ENCODE measurements around the gene TTC39C.
"Not testable (repeated sequence)": the region's sequence is repeated elsewhere in the genome, so short reads cannot be mapped to it uniquely, and the experiment has no call there.

Gene TTC39C

DNA sequence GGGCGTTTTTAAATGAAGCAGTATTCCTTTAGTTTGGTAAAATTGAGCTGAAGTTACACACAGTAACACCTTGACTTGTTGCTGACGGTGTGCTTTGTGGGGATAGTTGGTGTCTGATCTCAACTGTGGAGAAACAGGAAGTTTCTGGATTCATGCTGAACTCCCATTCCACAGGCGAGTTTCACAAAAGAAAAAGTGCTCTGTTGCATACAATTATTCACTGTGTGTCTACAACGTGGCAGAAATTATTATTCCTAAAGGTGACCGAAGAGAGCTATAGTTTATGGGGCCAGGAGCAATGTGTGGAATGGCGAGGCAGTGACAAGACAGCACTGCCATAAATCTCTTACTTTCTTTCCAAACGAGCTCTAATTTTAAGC, 123.8 kb downstream of the TTC39C start:
- 0 out of 2 replicates have a peak, but pooled peaks have one; percentile 18 for TF ChIP-seq POLR2AphosphoS5 (IDR thresholded peaks at IDR 0.05; ENCODE audit: low read depth, low read length)
- no peak for TF ChIP-seq TAF1 (IDR thresholded peaks at IDR 0.05; ENCODE audit: borderline replicate concordance, low read depth, low read length)
- TF ChIP-seq POLR2A (IDR thresholded peaks at IDR 0.05; ENCODE audit: low read depth, low read length), result no peak
- DNase-seq (ENCODE audit: insufficient read length) (no peak), FAIRE-seq (peak; percentile 78)

DNA sequence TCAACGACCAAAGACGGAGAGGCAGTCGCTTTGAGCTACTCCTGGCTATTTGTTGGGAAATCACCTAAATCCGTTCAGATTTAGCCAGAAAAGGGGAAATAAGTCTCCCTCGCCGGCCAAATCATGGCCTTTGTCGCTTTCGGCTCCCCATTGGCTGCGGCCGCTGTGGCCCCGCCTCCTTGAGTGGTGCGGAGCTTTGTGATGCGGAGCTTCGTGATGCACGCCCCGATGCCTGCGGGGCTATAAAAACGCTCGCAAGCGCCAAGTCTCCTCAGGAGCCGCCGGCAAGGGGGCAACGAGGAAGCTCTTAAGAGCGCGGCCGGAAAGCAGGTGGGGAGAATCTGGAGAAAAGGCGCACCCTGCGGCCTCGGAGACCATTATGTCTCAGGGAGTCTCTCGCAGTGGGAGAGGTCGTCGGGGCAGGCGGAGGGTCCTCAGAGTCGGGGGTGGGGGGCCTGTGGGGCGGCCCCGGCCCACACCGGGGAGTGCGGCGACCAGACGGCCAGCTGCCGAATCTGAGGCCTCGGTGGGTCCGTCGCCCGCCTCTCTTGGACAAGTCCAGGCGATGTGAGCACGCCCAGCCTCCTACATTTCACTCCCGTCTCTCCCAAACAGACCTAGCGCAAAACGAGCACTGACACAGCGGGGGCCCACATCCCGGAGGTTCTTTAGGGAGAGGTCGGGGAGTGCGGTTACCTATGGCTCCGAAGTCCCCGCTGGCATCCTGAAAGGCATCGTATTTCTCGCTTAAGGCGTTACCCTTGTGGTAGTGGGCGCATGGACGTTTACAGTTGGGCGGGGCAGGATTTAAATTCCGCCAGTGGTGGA, 124.4 kb downstream of the TTC39C start, which contains the start of gene CABYR:
Gene CABYR (plus strand): TSS at position 274 of the 828 bp plus-strand sequence. CDS start 4,053 bp downstream, outside the sequence.
- DNase-seq (ENCODE audit: insufficient read length) (peak; percentile 39), FAIRE-seq (no peak)

DNA sequence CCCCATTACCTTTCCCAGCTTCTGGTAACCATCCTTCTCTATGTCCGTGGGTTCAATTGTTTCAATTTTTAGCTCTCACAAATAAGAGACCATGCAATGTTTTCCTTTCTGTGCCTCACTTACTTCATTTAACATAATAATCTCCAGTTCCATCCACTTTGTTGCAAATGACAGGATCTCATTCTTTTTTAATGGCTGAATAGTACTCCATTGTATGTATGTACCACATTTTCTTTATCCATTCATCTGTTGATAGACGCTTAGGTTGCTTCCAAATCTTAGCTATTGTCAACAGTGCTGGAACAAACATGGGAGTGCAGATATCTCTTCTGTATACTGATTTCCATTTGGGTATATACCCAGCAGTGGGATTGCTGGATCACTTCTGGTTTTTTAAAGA, 126.1 kb downstream of the TTC39C start:
- DNase-seq (ENCODE audit: insufficient read length) (no peak), FAIRE-seq (no peak)
- TF ChIP-seq TAF1 (IDR thresholded peaks at IDR 0.05; ENCODE audit: borderline replicate concordance, low read depth, low read length) (no peak), POLR2AphosphoS5 (IDR thresholded peaks at IDR 0.05; ENCODE audit: low read depth, low read length) (no peak), POLR2A (IDR thresholded peaks at IDR 0.05; ENCODE audit: low read depth, low read length) (no peak)

More for the DNA sequence above, 124.4 kb downstream of the TTC39C start, which contains the start of gene CABYR:
- TF ChIP-seq POLR2AphosphoS5 (IDR thresholded peaks at IDR 0.05; ENCODE audit: low read depth, low read length) (0 out of 2 replicates have a peak, but pooled peaks have one; percentile 24), POLR2A (IDR thresholded peaks at IDR 0.05; ENCODE audit: low read depth, low read length) (peak; percentile 67; the same call in 1 of the 2 replicates), TAF1 (IDR thresholded peaks at IDR 0.05; ENCODE audit: borderline replicate concordance, low read depth, low read length) (no peak)

DNA sequence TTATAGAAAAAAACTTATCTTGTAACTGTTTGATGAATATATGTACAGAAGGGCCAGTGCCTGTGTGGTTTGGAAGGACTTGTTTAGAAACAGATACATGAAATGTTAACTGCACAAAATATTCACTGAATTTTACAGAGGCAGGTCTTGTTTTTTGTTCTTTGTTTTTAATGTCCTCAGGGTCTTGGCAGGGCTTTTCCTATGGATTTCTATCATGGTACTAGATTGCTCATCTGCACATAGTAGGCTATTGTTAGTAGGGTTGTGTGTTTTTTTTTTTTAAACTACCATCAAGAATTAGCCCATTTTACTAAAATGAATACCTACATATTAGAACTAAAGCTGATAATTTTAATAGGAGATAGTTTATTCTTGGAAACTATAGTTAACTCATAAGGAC, 127.8 kb downstream of the TTC39C start:
- FAIRE-seq (no peak), DNase-seq (ENCODE audit: insufficient read length) (no peak)
- TF ChIP-seq POLR2A (IDR thresholded peaks at IDR 0.05; ENCODE audit: low read depth, low read length) (no peak), POLR2AphosphoS5 (IDR thresholded peaks at IDR 0.05; ENCODE audit: low read depth, low read length) (no peak), TAF1 (IDR thresholded peaks at IDR 0.05; ENCODE audit: borderline replicate concordance, low read depth, low read length) (no peak)

DNA sequence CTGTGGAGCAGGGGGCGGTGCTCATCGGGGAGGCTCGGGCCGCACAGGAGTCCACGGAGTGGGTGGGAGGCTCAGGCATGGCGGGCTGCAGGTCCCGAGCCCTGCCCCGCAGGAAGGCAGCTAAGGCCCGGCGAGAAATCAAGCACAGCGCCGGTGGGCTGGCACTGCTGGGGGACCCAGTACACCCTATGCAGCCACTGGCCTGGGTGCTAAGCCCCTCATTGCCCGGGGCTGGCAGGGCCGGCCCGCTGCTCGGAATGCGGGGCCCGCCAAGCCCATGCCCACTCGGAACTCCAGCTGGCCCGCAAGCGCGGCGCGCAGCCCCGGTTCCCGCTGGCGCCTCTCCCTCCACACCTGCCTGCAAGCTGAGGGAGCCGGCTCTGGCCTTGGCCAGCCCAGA, 135.0 kb downstream of the TTC39C start:
- DNase-seq (ENCODE audit: insufficient read length); FAIRE-seq: not testable (repeated sequence)

DNA sequence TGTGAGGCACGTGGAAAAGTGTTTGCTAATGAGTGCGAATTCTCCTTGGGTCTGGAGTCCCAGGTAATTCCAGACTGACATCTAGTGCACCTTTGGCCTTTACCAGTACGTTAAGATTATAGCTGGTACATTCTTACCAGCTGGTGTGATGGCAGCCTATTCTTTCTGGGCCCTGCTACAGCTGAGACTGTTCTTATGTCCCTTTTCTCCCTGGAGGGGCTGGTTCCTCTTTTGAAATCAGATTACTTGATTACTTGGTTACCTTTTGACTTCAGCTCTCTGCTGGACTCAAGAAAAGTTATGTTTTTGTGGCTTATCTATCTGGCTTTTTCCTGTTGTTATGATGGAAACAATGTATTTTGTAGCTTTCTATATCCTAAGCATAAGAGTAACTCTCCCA, 138.8 kb downstream of the TTC39C start:
- no peak for DNase-seq (ENCODE audit: insufficient read length)
- FAIRE-seq, result no peak
- no peak for TF ChIP-seq TAF1 (IDR thresholded peaks at IDR 0.05; ENCODE audit: borderline replicate concordance, low read depth, low read length)
- TF ChIP-seq POLR2AphosphoS5 (IDR thresholded peaks at IDR 0.05; ENCODE audit: low read depth, low read length), result no peak
- TF ChIP-seq POLR2A (IDR thresholded peaks at IDR 0.05; ENCODE audit: low read depth, low read length), result no peak

DNA sequence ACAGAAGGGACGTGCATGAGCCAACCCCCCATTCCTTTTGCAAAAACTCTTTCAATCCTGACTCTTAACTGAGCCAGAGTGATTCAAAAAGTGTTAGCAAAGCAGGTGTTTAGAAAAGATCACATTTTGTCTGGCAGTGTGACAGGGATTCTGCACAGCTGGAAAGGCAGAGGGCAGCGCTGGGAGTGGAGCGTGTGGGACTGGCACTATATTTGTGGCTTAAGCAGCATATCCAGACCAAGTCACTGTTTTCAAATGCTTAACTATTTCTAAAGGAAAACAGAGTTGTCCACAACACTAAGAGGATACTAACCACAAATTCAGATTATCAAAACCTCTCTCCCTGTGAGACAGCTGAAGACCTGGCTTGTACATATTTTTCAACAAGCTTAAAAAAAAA, 143.3 kb downstream of the TTC39C start:
- DNase-seq (ENCODE audit: insufficient read length) (no peak), FAIRE-seq (no peak)
- TF ChIP-seq POLR2A (IDR thresholded peaks at IDR 0.05; ENCODE audit: low read depth, low read length), result no peak
- TF ChIP-seq TAF1 (IDR thresholded peaks at IDR 0.05; ENCODE audit: borderline replicate concordance, low read depth, low read length), result no peak
- TF ChIP-seq POLR2AphosphoS5 (IDR thresholded peaks at IDR 0.05; ENCODE audit: low read depth, low read length), result no peak

DNA sequence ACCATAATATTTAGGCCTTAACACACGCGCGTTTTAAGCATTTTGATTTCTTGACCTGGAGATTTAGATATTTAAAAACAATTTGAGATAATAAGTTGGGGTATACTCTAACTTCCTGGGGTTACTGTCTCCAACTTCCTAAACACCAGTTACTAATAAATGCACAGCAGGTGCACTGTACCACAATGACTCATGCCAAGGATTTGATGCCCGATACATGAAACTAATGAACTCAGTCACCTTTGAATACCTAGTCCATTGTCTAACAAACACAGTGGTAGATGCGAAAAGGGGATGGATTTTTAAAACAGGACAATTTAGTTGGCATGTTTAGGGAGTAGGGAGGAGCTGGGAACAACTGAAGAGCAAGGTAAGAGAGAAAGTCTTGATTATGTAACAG, 145.5 kb downstream of the TTC39C start:
- no peak for TF ChIP-seq POLR2A (IDR thresholded peaks at IDR 0.05; ENCODE audit: low read depth, low read length)
- TF ChIP-seq TAF1 (IDR thresholded peaks at IDR 0.05; ENCODE audit: borderline replicate concordance, low read depth, low read length), result no peak
- TF ChIP-seq POLR2AphosphoS5 (IDR thresholded peaks at IDR 0.05; ENCODE audit: low read depth, low read length), result no peak
- no peak for FAIRE-seq
- DNase-seq (ENCODE audit: insufficient read length), result no peak

DNA sequence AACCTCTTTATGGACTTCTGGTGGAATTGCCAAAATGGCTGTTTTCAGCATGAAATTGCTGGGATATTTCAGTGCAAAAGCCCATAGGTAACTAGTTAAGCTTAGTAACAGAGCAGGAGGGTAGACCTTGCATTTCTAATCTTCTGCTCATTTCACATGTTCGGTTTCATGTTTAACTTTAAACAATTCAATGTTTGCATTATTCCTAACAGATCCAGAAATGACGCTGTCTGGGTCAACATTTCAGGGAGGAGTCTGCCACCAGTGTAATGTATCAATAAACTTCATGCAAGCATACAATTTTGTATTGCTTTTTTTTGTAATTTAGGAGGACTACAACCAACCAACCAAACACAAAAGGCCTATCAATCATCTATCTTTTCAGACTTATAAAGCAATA, 146.8 kb downstream of the TTC39C start:
- TF ChIP-seq POLR2A (IDR thresholded peaks at IDR 0.05; ENCODE audit: low read depth, low read length), result no peak
- no peak for TF ChIP-seq TAF1 (IDR thresholded peaks at IDR 0.05; ENCODE audit: borderline replicate concordance, low read depth, low read length)
- TF ChIP-seq POLR2AphosphoS5 (IDR thresholded peaks at IDR 0.05; ENCODE audit: low read depth, low read length), result no peak
- no peak for DNase-seq (ENCODE audit: insufficient read length)
- FAIRE-seq, result no peak

DNA sequence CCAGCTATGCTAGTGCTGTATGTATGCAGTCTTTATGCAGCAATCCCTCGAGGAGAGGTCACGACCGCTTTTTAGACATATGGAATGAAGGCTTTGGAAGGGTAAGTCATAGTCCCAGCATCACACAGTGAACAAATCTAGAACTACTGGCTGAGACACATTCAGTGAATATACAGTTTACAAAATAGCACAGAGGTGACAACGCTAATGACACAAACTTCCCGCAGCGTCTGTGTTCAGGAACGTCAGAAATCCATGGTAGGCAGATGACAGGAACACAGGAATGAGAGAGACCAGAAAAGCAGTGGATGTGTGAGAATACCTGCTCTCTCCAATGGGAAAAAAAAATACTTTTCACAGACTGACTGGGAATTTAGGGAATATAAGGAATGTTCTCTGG, 153.9 kb downstream of the TTC39C start:
- no peak for DNase-seq (ENCODE audit: insufficient read length)
- no peak for FAIRE-seq
- no peak for TF ChIP-seq TAF1 (IDR thresholded peaks at IDR 0.05; ENCODE audit: borderline replicate concordance, low read depth, low read length)
- no peak for TF ChIP-seq POLR2A (IDR thresholded peaks at IDR 0.05; ENCODE audit: low read depth, low read length)
- no peak for TF ChIP-seq POLR2AphosphoS5 (IDR thresholded peaks at IDR 0.05; ENCODE audit: low read depth, low read length)

DNA sequence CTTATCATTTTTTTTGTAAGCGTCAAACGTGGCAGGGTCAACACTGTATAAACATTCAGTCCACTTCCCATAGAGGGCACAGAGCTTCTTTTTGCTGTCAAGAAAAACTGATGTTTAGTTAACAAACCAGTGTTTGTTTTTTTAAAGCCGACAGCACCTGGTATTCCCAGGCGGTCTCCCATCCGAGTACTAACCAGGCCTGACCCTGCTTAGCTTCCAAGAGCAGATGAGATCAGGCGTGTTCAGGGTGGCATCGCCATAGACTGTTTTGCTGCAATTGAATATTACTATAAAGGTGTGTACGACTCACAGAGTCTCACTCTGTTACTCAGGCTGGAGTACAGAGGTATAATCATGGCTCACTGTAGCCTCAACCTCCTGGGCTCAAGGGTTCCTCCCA, 155.8 kb downstream of the TTC39C start:
- TF ChIP-seq TAF1 (IDR thresholded peaks at IDR 0.05; ENCODE audit: borderline replicate concordance, low read depth, low read length) (no peak), POLR2AphosphoS5 (IDR thresholded peaks at IDR 0.05; ENCODE audit: low read depth, low read length) (no peak), POLR2A (IDR thresholded peaks at IDR 0.05; ENCODE audit: low read depth, low read length) (no peak)
- no peak for FAIRE-seq
- DNase-seq (ENCODE audit: insufficient read length), result no peak

DNA sequence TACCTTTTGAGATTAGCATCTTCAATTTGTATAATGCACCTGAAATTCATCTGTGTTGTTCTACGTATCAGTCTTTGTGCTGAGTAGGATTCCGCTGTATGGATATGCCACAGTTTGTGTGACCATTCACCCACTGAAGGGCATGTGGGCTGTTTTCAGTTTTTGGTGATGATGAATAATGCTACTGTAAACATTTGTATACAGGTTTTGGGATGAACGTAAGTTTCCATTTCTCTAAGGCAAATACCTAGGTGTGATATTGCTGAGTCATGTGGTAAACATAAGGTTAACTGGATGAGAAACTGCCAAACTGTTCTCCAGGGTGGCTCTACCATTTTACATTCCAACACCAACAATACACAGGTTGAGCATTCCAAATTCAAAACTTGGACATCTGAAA, 159.4 kb downstream of the TTC39C start:
- DNase-seq (ENCODE audit: insufficient read length), result no peak

More for the DNA sequence above, 159.4 kb downstream of the TTC39C start:
- TF ChIP-seq POLR2A (IDR thresholded peaks at IDR 0.05; ENCODE audit: low read depth, low read length) (no peak), POLR2AphosphoS5 (IDR thresholded peaks at IDR 0.05; ENCODE audit: low read depth, low read length) (no peak), TAF1 (IDR thresholded peaks at IDR 0.05; ENCODE audit: borderline replicate concordance, low read depth, low read length) (no peak)
- no peak for FAIRE-seq

Measured in GM12892 (cell line).